Lung (tissue), 12 donors: ENCODE data around the gene DNAJC10. TPM values are rescaled to one million over a fixed set of nuclear protein-coding genes. Genes with fewer than 3 reads are reported as not detected.
A peak's percentile ranks its signal among the peaks of the same experiment; 100 is the strongest.

Experiments used
- ATAC-seq: fragments of 200-7000 bp; cut with Tn5 transposase; one replicate; pipeline ENCODE4 v1.9.1; 2020; ENCODE audit warnings: moderate number of reproducible peaks; ENCODE audit not compliant: insufficient read depth, low FRiP score
- DNase-seq, 3 donors: peaks; one replicate each; pipeline ENCODE4 v3.0.0-alpha.2; 2013 to 2017
- H3K27ac ChIP-seq, 2 donors: one replicate each; pipeline ENCODE4 v1.5.1; 2013; ENCODE audit warnings: mild to moderate bottlenecking in 2 of 2, moderate library complexity in 2 of 2, control low read depth in 1 of 2, inconsistent platforms in 1 of 2, low read depth in 1 of 2, low read length in 1 of 2
- H3K27me3 ChIP-seq, 3 donors: one replicate each; pipeline ENCODE4 v1.5.1; 2013; ENCODE audit warnings: low read length in 2 of 3; ENCODE audit not compliant: control insufficient read depth in 3 of 3, insufficient read depth in 3 of 3
- H3K36me3 ChIP-seq, 4 donors: one replicate each; pipeline ENCODE4 v1.5.1; 2013; ENCODE audit warnings: low read length in 4 of 4, mild to moderate bottlenecking in 1 of 4, moderate library complexity in 1 of 4; ENCODE audit not compliant: control insufficient read depth in 4 of 4, insufficient read depth in 4 of 4
- H3K4me1 ChIP-seq, 5 donors: one replicate each; pipeline ENCODE4 v1.5.1; 2013; ENCODE audit warnings: low read length in 5 of 5, mild to moderate bottlenecking in 2 of 5, moderate library complexity in 1 of 5; ENCODE audit not compliant: control insufficient read depth in 5 of 5, insufficient read depth in 5 of 5
- H3K4me3 ChIP-seq: one replicate; pipeline ENCODE4 v1.5.1; 2013; ENCODE audit warnings: mild to moderate bottlenecking, control low read depth, moderate library complexity
- H3K9ac ChIP-seq, 2 donors: one replicate each; pipeline ENCODE4 v1.5.1; 2013; ENCODE audit warnings: low read length in 2 of 2, control low read depth in 1 of 2; ENCODE audit not compliant: insufficient read depth in 1 of 2
- H3K9me3 ChIP-seq, 4 donors: one replicate each; pipeline ENCODE4 v1.5.1; 2013; ENCODE audit warnings: low read length in 3 of 4, mild to moderate bottlenecking in 1 of 4, moderate library complexity in 1 of 4; ENCODE audit not compliant: control insufficient read depth in 4 of 4, insufficient read depth in 3 of 4
- CTCF ChIP-seq: IDR thresholded peaks from 2 replicates; pipeline ENCODE4 v1.5.1; 2012; ENCODE audit warnings: mild to moderate bottlenecking; ENCODE audit errors: control extremely low read depth, extremely low read depth
- whole genome bisulfite sequencing, 2 donors: extraction: QIAGEN DNeasy Blood & Tissue Kit; methylation state at CpG; one replicate each; pipeline ENCODE4 v1.1.7; 2013; 5-methylcytosine and 5-hydroxymethylcytosine counted together
- polyA plus RNA-seq, 2 donors: library from polyadenylated mRNA; stranded (reverse); fragments of 200-250 nt; gene quantifications; one replicate each; pipeline ENCODE4 v1.2.1, GENCODE V29; 2013
- total RNA-seq, 2 donors: library from RNA; depleted of rRNA in 1 of 2; stranded (reverse); fragments of >200 nt in 1 of 2; gene quantifications; one replicate each; pipeline ENCODE4 v1.2.1, GENCODE V29; 2014 to 2021
- donor health status: control.
- donor health status: control.
- donor health status: Bipolar disorder and iron deficiency.
- donor health status: healthy.
- donor health status: DM: yes; HTN: yes; CAD: no.

The DNAJC10 gene
- total and polyA plus RNA-seq, 4 donors, result 24.6 to 131 (median 58.8) TPM

- ATAC-seq (no peak), DNase-seq (no peak)
- Histone ChIP-seq H3K27me3 (no peaks in the 10 kb centered on the region), H3K4me3 (no peak overlapping the region), H3K9ac (no peak overlapping the region), H3K4me1 (peaks cover 0 to 18% (median 2%) of the 10 kb centered on the region in 5 donors), H3K36me3 (no peaks in the 10 kb centered on the region), H3K9me3 (no peaks in the 10 kb centered on the region), H3K27ac (no peak overlapping the region)
- TF ChIP-seq CTCF, result no peak
- 78 to 82% methylated on average over 3 of the region's 3 CpGs for WGBS, 2 donors
These were observed 102.4 kb downstream of the DNAJC10 start for GRCh38 chr2:182818501-182818900.

- no peak overlapping the region for H3K4me3 ChIP-seq
These were observed 102.9 kb downstream of the DNAJC10 start for GRCh38 chr2:182818925-182819324.

GRCh38 chr2:182819412-182819811, 103.4 kb downstream of the DNAJC10 start:
- no peaks in the 10 kb centered on the region for H3K27me3 ChIP-seq
- no peak overlapping the region for H3K27ac ChIP-seq
- H3K36me3 ChIP-seq, result no peaks in the 10 kb centered on the region
- H3K4me3 ChIP-seq, result no peak overlapping the region
- WGBS, 2 donors, result 96% methylated on average over 4 of the region's 4 CpGs
- ATAC-seq, result no peak
- H3K9ac ChIP-seq, result no peak overlapping the region
- DNase-seq, result no peak
- H3K4me1 ChIP-seq, result peaks cover 0 to 18% (median 2%) of the 10 kb centered on the region in 5 donors
- no peak for TF ChIP-seq CTCF
- no peaks in the 10 kb centered on the region for H3K9me3 ChIP-seq

More at GRCh38 chr2:182818925-182819324, 102.9 kb downstream of the DNAJC10 start:
- TF ChIP-seq CTCF, result no peak
- Histone ChIP-seq H3K27me3 (no peaks in the 10 kb centered on the region), H3K4me1 (peaks cover 0 to 18% (median 2%) of the 10 kb centered on the region in 5 donors), H3K9me3 (no peaks in the 10 kb centered on the region), H3K27ac (no peak overlapping the region), H3K36me3 (no peaks in the 10 kb centered on the region), H3K9ac (no peak overlapping the region)
- ATAC-seq (no peak), DNase-seq (peak in 2 of 3 donors; percentile 44 to 50)
- WGBS, 2 donors, result 76 to 77% methylated on average over 4 of the region's 4 CpGs

- H3K9ac ChIP-seq, result no peak overlapping the region
- TF ChIP-seq CTCF, result no peak
- no peak overlapping the region for H3K4me3 ChIP-seq
- H3K9me3 ChIP-seq, result no peaks in the 10 kb centered on the region
- no peak for ATAC-seq
- H3K36me3 ChIP-seq, result no peaks in the 10 kb centered on the region
- peaks cover 0 to 18% (median 2%) of the 10 kb centered on the region in 5 donors for H3K4me1 ChIP-seq
- WGBS, 2 donors, result 74% methylated on average over 2 of the region's 2 CpGs
- no peak for DNase-seq
- H3K27ac ChIP-seq, result no peak overlapping the region
- no peaks in the 10 kb centered on the region for H3K27me3 ChIP-seq
These were observed 105.1 kb downstream of the DNAJC10 start for GRCh38 chr2:182821182-182821581.
